Measurements from ENCODE around the gene GDNF. TPM values are rescaled to one million over a fixed set of nuclear protein-coding genes. Genes with fewer than 3 reads are reported as not detected.

Gene GDNF
- total and polyA plus RNA-seq, 2 donors = 0.07 to 0.24 TPM

GRCh38 chr5:37831821-37832534, 7.9 kb downstream of the GDNF start:
- 74% methylated on average over 7 of the region's 7 CpGs for WGBS
- DNase-seq (ENCODE audit: low read depth in 6 of 9, low spot score in 9 of 9) = no peak
- Histone ChIP-seq H3K4me1 (ENCODE audit: control insufficient read depth in 2 of 2, insufficient read depth in 2 of 2, low read length in 2 of 2) (peaks cover 0 to 7% of the 10 kb centered on the region in 2 donors), H3K27me3 (ENCODE audit: control insufficient read depth in 2 of 2, insufficient read depth in 1 of 2, low read length in 1 of 2) (peaks cover 48 to 60% of the 10 kb centered on the region in 2 donors), H3K36me3 (ENCODE audit: control insufficient read depth in 2 of 2, insufficient read depth in 2 of 2, low read length in 1 of 2) (no peaks in the 10 kb centered on the region), H3K27ac (ENCODE audit: low read depth in 1 of 2, low read length in 1 of 2) (no peak overlapping the region), H3K4me3 (ENCODE audit: low read length in 2 of 2) (no peak overlapping the region), H3K9me3 (ENCODE audit: control insufficient read depth in 2 of 2, insufficient read depth in 1 of 2, low read length in 1 of 2) (peaks cover 0 to 9% of the 10 kb centered on the region in 2 donors)

GRCh38 chr5:37830348-37830747, 9.5 kb downstream of the GDNF start:
- Histone ChIP-seq H3K4me3 (ENCODE audit: low read length in 2 of 2) (no peak overlapping the region), H3K27ac (ENCODE audit: low read depth in 1 of 2, low read length in 1 of 2) (no peak overlapping the region), H3K9me3 (ENCODE audit: control insufficient read depth in 2 of 2, insufficient read depth in 1 of 2, low read length in 1 of 2) (no peaks in the 10 kb centered on the region), H3K4me1 (ENCODE audit: control insufficient read depth in 2 of 2, insufficient read depth in 2 of 2, low read length in 2 of 2) (peaks cover 0 to 3% of the 10 kb centered on the region in 2 donors), H3K36me3 (ENCODE audit: control insufficient read depth in 2 of 2, insufficient read depth in 2 of 2, low read length in 1 of 2) (no peaks in the 10 kb centered on the region), H3K27me3 (ENCODE audit: control insufficient read depth in 2 of 2, insufficient read depth in 1 of 2, low read length in 1 of 2) (peaks cover 32 to 47% of the 10 kb centered on the region in 2 donors)
- DNase-seq (ENCODE audit: low read depth in 6 of 9, low spot score in 9 of 9) = no peak
- WGBS = 88% methylated on average over 5 of the region's 5 CpGs

- no peak for DNase-seq (ENCODE audit: low read depth in 6 of 9, low spot score in 9 of 9)
- H3K27ac ChIP-seq (ENCODE audit: low read depth in 1 of 2, low read length in 1 of 2) = no peak overlapping the region
- H3K36me3 ChIP-seq (ENCODE audit: control insufficient read depth in 2 of 2, insufficient read depth in 2 of 2, low read length in 1 of 2) = no peaks in the 10 kb centered on the region
- H3K27me3 ChIP-seq (ENCODE audit: control insufficient read depth in 2 of 2, insufficient read depth in 1 of 2, low read length in 1 of 2) = peaks cover 0 to 13% of the 10 kb centered on the region in 2 donors
- WGBS = 56% methylated on average over 2 of the region's 2 CpGs
- no peaks in the 10 kb centered on the region for H3K4me1 ChIP-seq (ENCODE audit: control insufficient read depth in 2 of 2, insufficient read depth in 2 of 2, low read length in 2 of 2)
- no peaks in the 10 kb centered on the region for H3K9me3 ChIP-seq (ENCODE audit: control insufficient read depth in 2 of 2, insufficient read depth in 1 of 2, low read length in 1 of 2)
- H3K4me3 ChIP-seq (ENCODE audit: low read length in 2 of 2) = no peak overlapping the region
Measured at GRCh38 chr5:37825334-37825915, 14.4 kb downstream of the GDNF start.

- Histone ChIP-seq H3K27me3 (ENCODE audit: control insufficient read depth in 2 of 2, insufficient read depth in 1 of 2, low read length in 1 of 2) (peaks cover 0 to 10% of the 10 kb centered on the region in 2 donors), H3K4me3 (ENCODE audit: low read length in 2 of 2) (no peak overlapping the region), H3K27ac (ENCODE audit: low read depth in 1 of 2, low read length in 1 of 2) (no peak overlapping the region), H3K36me3 (ENCODE audit: control insufficient read depth in 2 of 2, insufficient read depth in 2 of 2, low read length in 1 of 2) (no peaks in the 10 kb centered on the region), H3K4me1 (ENCODE audit: control insufficient read depth in 2 of 2, insufficient read depth in 2 of 2, low read length in 2 of 2) (no peaks in the 10 kb centered on the region), H3K9me3 (ENCODE audit: control insufficient read depth in 2 of 2, insufficient read depth in 1 of 2, low read length in 1 of 2) (no peaks in the 10 kb centered on the region)
- DNase-seq (ENCODE audit: low read depth in 6 of 9, low spot score in 9 of 9) = no peak
- WGBS = 95% methylated on average over 11 of the region's 11 CpGs
Measured at GRCh38 chr5:37823433-37824152, 16.2 kb downstream of the GDNF start.

GRCh38 chr5:37816883-37817282, 23.0 kb downstream of the GDNF start:
- Histone ChIP-seq H3K27ac (ENCODE audit: low read depth in 1 of 2, low read length in 1 of 2) (no peak overlapping the region), H3K36me3 (ENCODE audit: control insufficient read depth in 2 of 2, insufficient read depth in 2 of 2, low read length in 1 of 2) (no peaks in the 10 kb centered on the region), H3K9me3 (ENCODE audit: control insufficient read depth in 2 of 2, insufficient read depth in 1 of 2, low read length in 1 of 2) (no peaks in the 10 kb centered on the region), H3K27me3 (ENCODE audit: control insufficient read depth in 2 of 2, insufficient read depth in 1 of 2, low read length in 1 of 2) (no peaks in the 10 kb centered on the region), H3K4me1 (ENCODE audit: control insufficient read depth in 2 of 2, insufficient read depth in 2 of 2, low read length in 2 of 2) (no peaks in the 10 kb centered on the region), H3K4me3 (ENCODE audit: low read length in 2 of 2) (no peak overlapping the region)
- 90% methylated on average over 3 of the region's 3 CpGs for WGBS
- DNase-seq (ENCODE audit: low read depth in 6 of 9, low spot score in 9 of 9) = no peak

GRCh38 chr5:37816331-37816730, 23.5 kb downstream of the GDNF start:
- no peaks in the 10 kb centered on the region for H3K4me1 ChIP-seq (ENCODE audit: control insufficient read depth in 2 of 2, insufficient read depth in 2 of 2, low read length in 2 of 2)
- H3K36me3 ChIP-seq (ENCODE audit: control insufficient read depth in 2 of 2, insufficient read depth in 2 of 2, low read length in 1 of 2) = no peaks in the 10 kb centered on the region
- no peak overlapping the region for H3K27ac ChIP-seq (ENCODE audit: low read depth in 1 of 2, low read length in 1 of 2)
- H3K27me3 ChIP-seq (ENCODE audit: control insufficient read depth in 2 of 2, insufficient read depth in 1 of 2, low read length in 1 of 2) = no peaks in the 10 kb centered on the region
- no peak for DNase-seq (ENCODE audit: low read depth in 6 of 9, low spot score in 9 of 9)
- no peaks in the 10 kb centered on the region for H3K9me3 ChIP-seq (ENCODE audit: control insufficient read depth in 2 of 2, insufficient read depth in 1 of 2, low read length in 1 of 2)
- no peak overlapping the region for H3K4me3 ChIP-seq (ENCODE audit: low read length in 2 of 2)
- WGBS = 95% methylated on average over 3 of the region's 3 CpGs

- Histone ChIP-seq H3K27me3 (ENCODE audit: control insufficient read depth in 2 of 2, insufficient read depth in 1 of 2, low read length in 1 of 2) (no peaks in the 10 kb centered on the region), H3K4me3 (ENCODE audit: low read length in 2 of 2) (no peak overlapping the region), H3K27ac (ENCODE audit: low read depth in 1 of 2, low read length in 1 of 2) (no peak overlapping the region), H3K4me1 (ENCODE audit: control insufficient read depth in 2 of 2, insufficient read depth in 2 of 2, low read length in 2 of 2) (no peaks in the 10 kb centered on the region), H3K36me3 (ENCODE audit: control insufficient read depth in 2 of 2, insufficient read depth in 2 of 2, low read length in 1 of 2) (no peaks in the 10 kb centered on the region), H3K9me3 (ENCODE audit: control insufficient read depth in 2 of 2, insufficient read depth in 1 of 2, low read length in 1 of 2) (no peaks in the 10 kb centered on the region)
- whole genome bisulfite sequencing = 93% methylated on average over 7 of the region's 7 CpGs
- no peak for DNase-seq (ENCODE audit: low read depth in 6 of 9, low spot score in 9 of 9)
Measured at GRCh38 chr5:37815913-37816312, 23.9 kb downstream of the GDNF start.

- no peaks in the 10 kb centered on the region for H3K9me3 ChIP-seq (ENCODE audit: control insufficient read depth in 2 of 2, insufficient read depth in 1 of 2, low read length in 1 of 2)
- no peak overlapping the region for H3K4me3 ChIP-seq (ENCODE audit: low read length in 2 of 2)
- no peak overlapping the region for H3K27ac ChIP-seq (ENCODE audit: low read depth in 1 of 2, low read length in 1 of 2)
- H3K36me3 ChIP-seq (ENCODE audit: control insufficient read depth in 2 of 2, insufficient read depth in 2 of 2, low read length in 1 of 2) = no peaks in the 10 kb centered on the region
- no peaks in the 10 kb centered on the region for H3K4me1 ChIP-seq (ENCODE audit: control insufficient read depth in 2 of 2, insufficient read depth in 2 of 2, low read length in 2 of 2)
- WGBS = 54% methylated on average over 11 of the region's 11 CpGs
- H3K27me3 ChIP-seq (ENCODE audit: control insufficient read depth in 2 of 2, insufficient read depth in 1 of 2, low read length in 1 of 2) = no peaks in the 10 kb centered on the region
- no peak for DNase-seq (ENCODE audit: low read depth in 6 of 9, low spot score in 9 of 9)
Measured at GRCh38 chr5:37814699-37815098, 25.1 kb downstream of the GDNF start.

GRCh38 chr5:37812365-37812764, 27.5 kb downstream of the GDNF start:
- over 99% methylated on average over 2 of the region's 2 CpGs for WGBS
- Histone ChIP-seq H3K27ac (ENCODE audit: low read depth in 1 of 2, low read length in 1 of 2) (no peak overlapping the region), H3K9me3 (ENCODE audit: control insufficient read depth in 2 of 2, insufficient read depth in 1 of 2, low read length in 1 of 2) (no peaks in the 10 kb centered on the region), H3K4me3 (ENCODE audit: low read length in 2 of 2) (no peak overlapping the region), H3K36me3 (ENCODE audit: control insufficient read depth in 2 of 2, insufficient read depth in 2 of 2, low read length in 1 of 2) (no peaks in the 10 kb centered on the region), H3K27me3 (ENCODE audit: control insufficient read depth in 2 of 2, insufficient read depth in 1 of 2, low read length in 1 of 2) (no peaks in the 10 kb centered on the region), H3K4me1 (ENCODE audit: control insufficient read depth in 2 of 2, insufficient read depth in 2 of 2, low read length in 2 of 2) (no peaks in the 10 kb centered on the region)
- DNase-seq (ENCODE audit: low read depth in 6 of 9, low spot score in 9 of 9) = no peak
